Activated CD8-positive, alpha-beta memory T cell treated with anti-CD3 and anti-CD28 coated beads, Interleukin-2, amount 50 U/mL, for 48 hours (primary cell): ENCODE data around the gene FPR2.
"Not testable (repeated sequence)": the region's sequence is repeated elsewhere in the genome, so short reads cannot be mapped to it uniquely, and the experiment has no call there.

Source experiments
- DNase-seq: peaks from one replicate; pipeline ENCODE4 v3.0.0-alpha.2; 2020

FPR2 gene, protein sequence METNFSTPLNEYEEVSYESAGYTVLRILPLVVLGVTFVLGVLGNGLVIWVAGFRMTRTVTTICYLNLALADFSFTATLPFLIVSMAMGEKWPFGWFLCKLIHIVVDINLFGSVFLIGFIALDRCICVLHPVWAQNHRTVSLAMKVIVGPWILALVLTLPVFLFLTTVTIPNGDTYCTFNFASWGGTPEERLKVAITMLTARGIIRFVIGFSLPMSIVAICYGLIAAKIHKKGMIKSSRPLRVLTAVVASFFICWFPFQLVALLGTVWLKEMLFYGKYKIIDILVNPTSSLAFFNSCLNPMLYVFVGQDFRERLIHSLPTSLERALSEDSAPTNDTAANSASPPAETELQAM

DNA sequence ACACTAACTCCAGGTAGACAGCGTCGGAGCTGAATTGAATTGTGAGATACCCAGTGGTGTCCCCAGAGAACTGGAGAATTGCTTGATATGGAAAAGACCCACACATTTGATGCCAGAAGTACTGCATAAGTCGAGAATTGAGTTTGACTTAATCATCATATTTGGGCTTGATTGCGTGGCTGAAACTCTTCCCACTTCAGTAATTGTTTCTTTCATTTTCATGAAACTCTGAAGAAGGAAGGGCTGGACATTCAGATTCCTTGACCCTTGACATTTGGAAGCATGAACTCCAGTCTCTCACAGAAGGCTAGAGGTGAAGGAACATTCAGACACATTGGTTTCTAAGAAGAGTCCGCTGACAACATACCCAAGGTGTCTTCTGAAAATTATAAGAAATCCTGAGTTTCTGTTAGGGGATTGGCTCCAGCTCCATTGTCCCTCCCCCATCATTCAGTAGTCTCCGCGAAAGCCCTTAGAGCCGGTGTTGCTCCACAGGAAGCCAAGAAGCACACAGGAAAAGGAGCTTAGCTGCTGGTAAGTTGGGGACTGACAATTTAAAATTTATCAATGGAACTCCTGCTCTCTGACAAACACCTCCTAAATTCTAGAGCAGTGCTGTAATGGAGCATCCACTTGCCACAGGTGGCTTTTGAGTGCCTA lies at the start of gene FPR2:
Gene FPR2 (plus strand): TSS at position 484 of the 660 bp plus-strand sequence. CDS start 7,479 bp downstream, outside the sequence.
- no peak for DNase-seq

DNA sequence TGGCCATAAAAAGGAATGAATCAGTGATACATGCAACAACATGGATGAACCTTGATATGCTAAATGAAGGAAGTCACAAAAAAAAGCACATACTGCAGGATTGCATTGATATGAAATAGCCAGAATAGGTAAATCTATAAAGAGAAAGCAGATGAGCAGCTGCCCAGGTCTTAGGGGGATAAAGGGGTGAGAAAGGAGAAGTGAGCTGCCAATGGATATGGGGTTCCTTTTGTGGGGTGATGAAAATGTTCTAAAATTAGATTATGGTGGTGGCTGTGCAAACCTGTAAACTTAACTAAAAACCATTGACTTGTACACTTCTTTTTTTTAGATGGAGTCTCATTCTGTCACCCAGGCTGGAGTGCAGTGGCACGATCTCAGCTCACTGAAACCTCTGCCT lies 49.3 kb upstream of the FPR2 start:
- DNase-seq = no peak

DNA sequence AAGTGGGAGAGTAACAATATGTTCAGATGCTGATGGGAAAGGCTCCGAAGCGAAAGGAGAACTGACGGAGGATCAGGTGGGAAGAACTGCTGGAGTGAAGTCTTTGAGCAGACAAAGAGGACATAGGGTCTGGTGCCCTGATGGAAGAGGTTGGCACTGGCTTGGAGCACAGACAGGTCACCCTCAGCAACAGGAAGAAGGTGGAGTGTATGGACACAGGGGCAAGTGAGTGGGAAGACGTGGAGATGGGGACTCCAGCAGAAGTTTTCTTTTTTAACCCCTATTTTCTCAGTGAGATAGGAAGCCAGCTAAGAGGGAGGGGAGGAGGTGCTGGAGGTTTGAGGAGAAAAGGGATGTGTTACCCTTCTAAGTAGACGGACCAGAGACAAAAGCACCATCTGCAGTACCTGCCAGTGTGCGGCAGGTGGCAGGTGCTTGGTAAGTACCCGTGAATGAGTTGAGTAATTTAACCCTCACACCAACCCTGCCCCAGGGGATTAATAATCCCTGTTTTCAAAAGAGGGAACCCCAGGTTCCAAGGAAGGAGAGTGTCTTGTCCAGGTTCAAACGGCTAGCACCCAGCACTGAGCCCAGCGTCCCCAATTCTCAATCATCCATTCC lies 48.4 kb upstream of the FPR2 start:
- DNase-seq = no peak

DNA sequence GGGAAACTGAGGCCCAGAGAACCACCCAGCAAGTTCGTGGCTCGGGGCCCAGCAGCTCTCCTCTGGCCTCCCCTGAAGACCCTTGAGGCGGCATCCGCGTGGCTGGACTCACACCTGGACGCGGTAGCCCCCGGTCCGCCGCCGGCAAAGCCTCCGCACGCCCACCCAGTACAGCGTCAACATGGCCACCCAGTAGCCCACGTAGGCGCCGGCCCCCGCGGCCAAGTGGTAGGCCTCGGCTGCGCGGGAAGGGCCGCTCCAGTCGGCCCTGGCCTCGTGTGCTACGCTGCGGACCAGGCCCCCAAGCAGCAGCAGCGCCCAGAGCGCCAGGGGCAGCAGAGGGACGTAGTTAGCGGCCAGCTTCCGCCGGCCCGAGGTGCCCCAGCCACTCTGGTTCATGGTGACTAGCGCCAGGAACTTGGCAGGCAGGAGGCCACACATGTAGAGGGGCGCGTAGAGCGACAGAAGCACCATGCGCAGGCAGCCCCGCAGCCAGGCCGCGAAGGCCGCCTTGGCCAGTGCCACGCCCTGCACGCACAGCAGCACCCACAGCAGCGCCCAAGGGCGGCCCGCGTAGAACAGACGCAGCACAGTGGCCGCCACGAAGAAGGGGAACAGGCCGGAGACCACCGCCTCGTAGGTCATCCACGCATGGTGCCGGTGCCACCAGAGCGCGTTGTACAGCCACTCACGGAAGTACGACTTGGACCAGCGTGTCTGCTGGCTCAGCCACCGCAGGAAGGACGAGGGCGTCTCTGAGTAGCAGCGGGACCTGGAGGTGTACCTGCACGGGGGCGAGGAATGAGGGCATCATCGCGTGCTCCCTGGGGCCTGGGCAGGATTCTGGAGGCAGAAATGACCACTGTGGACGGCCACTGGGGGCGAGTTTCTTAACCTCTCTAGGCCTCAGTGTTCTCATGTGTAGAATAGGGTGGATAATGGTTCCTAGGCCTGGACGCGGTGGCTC lies 47.4 kb upstream of the FPR2 start:
- no peak for DNase-seq

DNA sequence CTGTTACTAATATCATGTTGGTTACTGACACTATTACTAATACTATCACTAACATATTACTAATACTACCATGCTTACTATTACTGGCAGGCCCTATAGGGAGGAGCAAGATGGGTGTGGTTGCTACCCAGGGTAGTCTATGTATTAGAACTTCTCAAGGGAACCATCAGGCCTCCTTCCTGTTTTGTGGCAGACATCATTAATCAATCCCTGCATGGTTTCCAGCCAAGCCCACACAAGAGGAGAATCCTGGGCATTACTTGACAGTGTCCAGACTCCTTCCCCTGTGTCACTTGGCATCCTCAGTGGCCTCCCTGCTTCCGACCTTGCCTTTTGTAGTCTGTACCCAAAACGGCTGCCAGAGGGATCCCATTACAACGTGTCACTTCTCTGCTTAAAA lies 46.1 kb upstream of the FPR2 start:
- no peak for DNase-seq

DNA sequence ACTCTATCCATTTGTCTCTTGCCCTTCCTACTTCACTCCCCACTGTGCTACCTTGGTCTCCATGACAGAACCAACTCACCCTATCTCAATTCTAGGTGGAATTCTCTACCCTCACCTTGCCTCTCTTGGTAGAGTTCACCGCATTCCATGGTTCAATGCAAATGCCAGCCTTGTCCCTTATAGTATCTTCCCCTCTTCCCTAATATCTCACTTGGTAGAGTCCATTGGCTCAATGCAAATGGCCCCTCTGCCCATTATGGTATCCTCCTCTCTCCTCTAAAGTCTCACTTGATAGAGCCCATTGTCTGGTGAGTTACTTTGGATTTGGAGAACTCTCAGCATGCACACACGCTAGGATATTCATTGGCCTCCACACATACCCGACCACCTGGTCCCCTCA lies 45.1 kb upstream of the FPR2 start:
- no peak for DNase-seq

DNA sequence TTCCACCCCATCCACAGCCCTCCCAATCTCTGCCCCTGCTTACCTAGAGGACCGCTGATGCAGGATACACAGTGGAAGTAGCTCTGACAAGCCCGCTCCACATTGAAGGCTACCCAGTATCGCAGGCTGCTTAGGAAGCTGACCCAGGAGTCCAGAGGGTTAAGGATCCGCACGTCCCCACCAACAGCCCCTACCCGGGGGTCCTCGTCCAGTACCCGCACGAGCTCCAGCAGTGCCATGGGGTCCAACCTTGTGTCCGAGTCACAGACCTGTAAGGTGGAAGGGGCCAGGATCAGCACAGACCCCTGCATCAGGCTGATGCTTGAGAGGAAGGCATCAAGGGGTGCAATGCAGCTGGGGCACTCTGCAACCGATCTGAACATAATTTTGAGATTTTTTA lies 44.1 kb upstream of the FPR2 start:
- DNase-seq = no peak

DNA sequence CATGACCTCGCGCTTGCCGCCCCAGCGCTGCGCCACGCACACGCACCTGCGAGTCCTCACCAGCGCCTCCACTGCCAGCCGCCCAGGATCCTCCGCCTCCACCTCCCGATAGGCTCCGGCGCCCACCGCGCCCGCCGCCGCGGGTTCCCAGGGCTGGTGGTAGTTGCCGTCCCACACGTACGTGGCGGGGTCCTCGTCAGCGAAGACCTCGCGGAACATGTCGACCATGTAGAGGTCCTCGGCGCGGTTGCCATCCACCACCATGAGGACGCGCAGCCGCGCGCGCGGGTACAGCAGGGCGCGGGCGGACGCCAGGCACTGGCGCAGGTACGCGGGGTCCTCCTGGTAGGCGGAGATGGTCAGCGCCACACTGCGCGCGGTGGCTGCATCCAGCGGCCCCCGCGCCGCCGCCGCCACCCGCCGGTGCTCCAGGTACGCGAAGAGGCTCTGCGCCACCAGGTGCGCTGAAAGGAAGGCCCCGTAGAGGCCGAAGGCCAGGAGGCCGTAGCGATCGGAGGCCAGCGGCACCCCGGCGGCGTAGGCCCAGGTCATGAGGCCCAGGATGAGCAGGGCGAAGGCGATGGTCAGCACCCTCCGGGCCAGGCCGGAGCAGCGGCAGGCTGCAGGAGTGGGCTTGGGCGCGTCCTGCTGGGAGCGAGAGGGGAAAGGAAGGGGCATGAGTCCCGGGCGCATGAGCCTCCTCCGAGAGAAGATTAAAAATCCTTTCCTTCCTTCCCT lies 41.6 kb upstream of the FPR2 start:
- DNase-seq = no peak

DNA sequence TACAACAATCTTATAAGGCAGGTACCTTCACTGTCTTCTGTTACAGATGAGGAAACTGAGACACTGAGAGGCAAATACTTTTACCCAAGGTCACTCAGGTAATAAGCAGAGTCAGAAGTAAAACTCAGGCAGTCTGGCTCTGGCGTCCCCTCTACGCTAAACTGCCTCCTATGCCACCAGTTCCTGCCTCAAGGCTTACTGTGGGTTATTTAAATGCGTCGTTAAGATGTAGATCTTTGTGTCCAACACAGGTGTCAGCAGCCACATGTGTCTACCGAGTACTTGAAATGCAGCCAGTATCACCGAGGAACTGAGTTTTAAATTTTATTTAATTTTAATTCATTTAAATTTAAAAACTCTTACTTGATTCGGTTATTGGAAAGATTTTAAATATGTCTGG lies 39.1 kb upstream of the FPR2 start:
- no peak for DNase-seq

DNA sequence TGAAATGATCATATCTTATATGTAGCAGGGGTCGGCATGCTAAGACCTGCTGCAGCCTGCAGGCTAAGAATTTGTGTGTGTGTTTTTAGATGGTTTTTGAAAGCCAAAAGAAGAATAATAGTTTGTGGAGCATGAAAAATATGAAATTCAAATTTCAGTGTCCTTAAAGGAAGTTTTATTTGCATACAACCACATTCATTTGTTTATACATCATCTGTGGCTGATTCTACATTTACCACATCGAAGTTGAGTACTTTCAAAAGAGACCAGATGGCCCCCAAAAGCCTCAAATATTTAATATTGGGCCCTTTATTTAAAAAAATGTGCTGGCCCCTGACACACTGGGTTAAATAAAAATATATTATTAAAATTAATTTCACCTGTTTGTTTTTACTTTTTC lies 38.5 kb upstream of the FPR2 start:
- no peak for DNase-seq

DNA sequence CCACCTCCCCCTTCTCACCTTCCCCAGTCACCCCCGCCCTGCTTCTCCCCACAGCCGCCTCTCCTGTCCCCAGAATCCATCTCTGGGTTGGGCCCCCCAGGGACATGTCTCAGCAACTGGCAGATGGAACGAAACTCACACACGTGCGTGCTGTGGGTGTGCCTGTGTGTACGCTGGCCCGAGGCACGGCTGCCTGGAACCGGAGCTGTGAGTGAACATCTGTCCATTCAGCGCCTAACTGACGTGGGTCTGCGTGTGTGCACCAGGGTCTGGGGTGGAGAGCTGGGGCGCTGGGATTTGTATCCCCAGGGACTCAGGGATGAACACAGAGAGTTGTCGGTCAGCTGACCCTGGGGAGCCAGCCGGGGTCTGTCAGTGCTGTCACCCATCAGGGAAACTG lies 36.4 kb upstream of the FPR2 start:
- DNase-seq = no peak

DNA sequence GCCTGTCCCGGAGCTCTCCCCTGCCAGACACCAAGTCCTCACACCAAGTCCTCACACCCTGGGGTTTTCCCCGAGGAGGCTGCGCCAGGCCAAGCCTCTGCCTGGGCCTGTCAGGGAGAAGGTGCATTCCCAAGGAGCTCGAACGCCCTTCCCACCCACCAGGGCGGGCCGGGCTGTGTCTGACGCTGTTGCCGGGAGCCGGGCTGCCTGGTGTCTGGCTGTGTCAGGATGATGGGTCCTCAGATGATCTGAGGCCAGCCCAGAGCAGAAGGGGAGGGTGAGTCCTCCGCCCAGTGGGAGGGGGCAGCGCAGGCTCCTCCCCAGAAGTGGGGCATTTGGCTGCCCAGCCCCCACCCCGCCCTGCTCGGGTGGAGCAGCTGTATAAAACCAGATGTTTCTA lies 34.9 kb upstream of the FPR2 start:
- no peak for DNase-seq

DNA sequence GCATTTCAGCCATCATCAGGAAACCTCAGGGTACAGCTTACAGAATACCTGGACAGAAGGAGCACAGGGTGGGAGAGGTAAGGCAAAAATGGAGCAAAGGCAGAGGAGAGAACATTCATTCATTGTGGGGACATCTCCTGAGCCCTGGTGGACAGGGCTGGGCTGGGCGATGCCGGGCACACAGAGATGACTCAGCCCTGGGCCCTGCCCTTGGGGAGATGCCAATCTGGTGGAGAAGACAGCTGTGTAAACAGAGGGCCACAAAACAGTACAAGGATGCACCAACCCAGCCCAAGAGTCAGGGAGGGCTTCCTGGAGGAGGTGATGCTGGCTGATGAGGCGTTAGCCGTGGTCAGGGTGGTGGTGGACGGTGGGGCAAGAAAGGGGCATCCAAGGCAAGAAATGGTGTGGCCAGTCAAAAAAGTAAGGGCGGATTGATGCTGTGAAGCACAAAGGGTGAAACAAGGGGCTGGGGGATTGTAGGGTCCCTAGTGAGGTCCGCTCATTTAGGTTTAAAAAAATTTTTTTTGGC lies 33.6 kb upstream of the FPR2 start:
- no peak for DNase-seq

DNA sequence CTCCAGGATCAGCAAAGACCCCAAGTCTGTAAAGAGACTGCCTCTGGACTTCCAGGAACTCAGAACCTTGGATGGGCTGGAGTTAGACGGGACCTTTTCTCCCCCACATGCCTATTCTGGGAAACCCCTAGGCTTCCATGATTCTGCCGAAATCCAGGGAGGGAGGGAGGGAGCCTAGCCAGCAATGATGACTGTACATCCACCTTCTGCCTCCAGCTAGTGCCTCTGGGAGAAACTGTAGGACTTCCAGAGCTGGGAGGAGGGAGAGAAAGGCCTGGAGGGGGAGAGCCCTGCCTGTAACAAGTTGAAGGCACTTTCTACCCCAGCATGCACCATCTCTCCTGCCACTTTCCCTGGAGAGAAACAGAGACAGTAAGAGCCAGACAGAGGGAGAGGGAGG lies 31.2 kb upstream of the FPR2 start:
- DNase-seq = no peak

DNA sequence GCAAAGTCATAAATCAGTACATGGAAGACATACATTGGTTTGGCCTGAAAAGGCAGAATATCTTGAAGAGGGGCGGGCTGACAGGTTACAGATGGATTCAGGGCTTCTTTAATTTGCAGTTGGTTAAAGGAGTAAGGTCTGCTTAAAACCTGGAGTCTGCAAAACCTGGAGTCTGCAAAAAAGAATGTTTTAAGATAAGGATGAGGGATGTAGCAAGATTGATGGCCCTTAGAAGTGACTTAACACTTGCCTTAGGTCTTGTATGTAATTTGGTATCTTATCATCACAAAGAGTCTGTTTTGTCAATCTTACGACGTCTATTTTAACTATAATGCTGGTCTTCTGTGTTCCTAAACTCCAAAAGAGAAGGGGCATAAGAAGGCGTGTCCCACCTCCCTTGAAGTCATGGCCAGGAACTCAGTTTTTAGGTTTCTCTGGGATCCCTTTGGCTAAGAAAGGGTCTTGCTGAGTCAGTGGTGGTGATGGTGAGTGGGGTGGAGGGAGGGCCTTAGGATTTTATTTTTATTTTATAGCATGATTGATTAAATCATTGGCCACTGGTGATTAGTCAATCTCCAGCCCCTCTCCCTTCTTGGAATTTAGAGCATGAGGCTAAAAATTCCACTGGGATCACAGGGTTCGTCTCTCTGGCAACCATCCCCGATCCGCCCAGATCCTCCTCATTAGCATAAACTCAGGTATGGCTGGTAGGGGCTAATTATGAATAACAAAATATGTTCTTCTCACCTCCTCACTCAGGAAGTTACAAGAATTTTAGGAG lies 27.0 kb upstream of the FPR2 start:
- DNase-seq = no peak

DNA sequence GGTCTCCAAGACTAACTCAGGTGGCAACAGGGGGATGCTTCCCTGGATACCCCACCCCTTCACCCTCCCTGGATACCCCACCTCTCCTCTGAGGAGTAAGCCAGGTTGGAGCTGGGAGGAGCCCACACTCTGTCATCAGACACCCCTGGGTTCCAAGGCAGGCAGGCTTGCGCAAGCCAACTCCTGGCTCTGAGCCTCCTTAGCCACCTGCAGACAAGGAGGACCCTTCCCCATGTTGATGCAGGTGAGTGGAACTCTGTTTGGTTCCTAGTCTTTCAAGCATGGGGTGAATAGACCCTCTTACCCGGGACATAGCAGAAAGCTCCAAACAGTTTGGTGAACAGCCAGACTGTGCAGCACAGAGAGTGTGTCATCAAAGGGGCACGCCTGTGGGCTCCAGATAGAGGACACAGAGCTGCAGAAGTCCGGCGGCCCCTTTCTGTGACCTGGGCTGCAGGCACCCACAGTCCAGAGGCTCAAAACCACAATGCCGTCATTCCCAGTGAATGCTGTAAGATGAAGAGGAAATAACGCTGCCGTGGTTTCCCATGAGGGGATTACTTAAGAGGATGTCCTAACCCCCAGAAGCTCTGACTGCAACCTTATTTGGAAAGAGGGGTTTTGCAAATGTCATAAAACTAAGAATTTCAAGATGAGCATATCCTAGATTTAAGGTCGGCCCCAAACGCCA lies 25.1 kb upstream of the FPR2 start:
- DNase-seq = no peak

DNA sequence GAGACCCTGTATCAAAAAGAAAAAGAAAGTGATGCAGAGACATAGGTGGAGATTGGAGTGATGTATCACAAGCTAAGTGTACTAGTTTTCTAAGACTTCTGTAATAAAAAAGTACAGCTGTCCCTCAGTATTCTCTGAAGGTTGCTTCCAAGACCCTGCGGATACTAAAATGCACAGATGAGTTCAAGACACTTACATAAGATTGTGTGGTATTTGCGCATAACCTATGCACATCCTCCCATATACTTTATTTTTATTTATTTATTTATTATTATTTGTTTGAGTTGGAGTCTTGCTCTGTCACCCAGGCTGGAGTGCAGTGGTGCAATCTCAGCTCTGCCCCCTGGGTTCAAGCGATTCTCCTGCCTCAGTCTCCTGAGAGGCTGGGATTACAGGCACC lies 23.6 kb upstream of the FPR2 start:
- DNase-seq = no peak

DNA sequence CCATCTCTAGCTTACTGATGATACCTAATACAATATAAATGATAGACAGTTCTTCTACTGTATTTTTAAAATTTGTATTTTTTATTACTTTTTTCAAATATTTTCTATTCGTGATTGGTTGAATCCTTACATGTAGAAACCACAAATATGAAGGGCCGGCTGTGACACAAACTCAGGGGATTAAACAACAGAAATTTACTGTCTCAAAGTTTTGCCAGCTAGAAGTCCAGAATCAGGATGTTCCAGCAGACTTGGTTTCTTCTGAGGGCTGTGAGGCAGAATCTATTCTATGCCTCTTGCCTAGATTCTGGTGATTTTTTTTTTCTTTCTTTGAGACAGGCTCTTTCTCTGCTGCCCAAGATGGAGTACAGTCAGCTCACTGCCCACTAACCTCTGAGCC lies 23.1 kb upstream of the FPR2 start:
- DNase-seq = no peak

DNA sequence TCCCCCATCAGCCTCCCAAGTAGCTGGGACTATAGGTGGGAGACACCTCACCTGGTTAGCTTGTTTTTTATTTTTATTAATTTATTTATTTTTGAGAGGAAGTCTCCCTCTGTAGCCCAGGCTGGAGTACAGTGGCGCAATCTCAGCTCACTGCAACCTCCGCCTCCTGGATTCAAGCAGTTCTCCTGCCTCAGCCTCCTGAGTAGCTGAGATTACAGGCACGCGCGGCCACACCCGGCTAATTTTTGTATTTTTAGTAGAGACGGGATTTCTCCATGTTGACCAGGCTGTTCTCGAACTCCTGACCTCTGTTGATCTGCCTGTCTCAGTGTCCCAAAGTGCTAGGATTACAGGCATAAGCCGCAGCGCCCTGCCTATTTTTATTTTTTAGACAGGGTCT lies 22.5 kb upstream of the FPR2 start:
- not testable (repeated sequence) for DNase-seq

DNA sequence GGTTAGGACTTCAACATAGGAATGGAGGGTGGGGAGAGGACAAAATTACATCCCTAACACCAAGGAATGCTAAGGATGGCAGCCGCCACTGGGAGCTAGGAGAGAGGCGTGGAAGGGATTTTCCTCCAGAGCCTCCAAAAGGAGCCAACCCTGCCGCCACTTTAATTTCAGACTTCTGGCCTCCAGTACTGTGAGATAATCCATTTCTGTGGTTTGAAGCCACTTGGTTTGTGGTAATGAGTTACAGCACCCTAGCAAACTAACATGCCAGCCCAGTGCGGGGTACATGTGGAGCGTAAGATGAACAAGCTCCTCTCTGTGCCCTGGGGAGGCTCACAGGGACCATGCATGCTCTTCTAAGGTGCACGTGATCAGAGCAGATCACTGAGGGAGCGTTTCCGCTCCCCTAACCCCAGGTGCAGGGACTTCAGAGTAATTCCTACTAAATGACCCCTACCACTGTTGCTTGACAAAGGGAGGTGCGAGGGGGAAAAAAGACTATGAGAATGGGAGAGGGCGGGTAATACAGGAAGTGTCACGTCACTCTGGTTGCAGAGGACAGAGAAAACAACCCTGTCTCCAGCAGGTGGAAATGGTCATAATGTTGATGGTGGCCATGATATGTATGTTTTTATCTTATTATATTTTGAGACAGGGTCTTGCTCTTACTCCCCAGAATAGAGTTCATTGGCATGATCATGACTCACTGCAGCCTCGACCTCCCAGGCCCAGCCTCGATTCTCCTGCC lies 21.3 kb upstream of the FPR2 start:
- DNase-seq = no peak
